Keratinocyte (primary cell): ENCODE data around the gene PCDH9. TPM values are rescaled to one million over a fixed set of nuclear protein-coding genes. Genes with fewer than 3 reads are reported as not detected.

Experiments used
- DNase-seq: peaks from one replicate; pipeline ENCODE4 v3.0.0-alpha.2; 2011; ENCODE audit warnings: low read depth, missing footprints, low spot score
- FAIRE-seq: peaks from 2 replicates; lab custom pipeline; 2011; peaks lifted over from hg19 to GRCh38; lab: Jason Lieb, UNC
- H2AFZ ChIP-seq: 2 replicates; pipeline ENCODE4 v1.6.0; 2012; ENCODE audit warnings: low read length, control low read depth, inconsistent platforms; ENCODE audit not compliant: control insufficient read depth
- H3K27ac ChIP-seq: 2 replicates; pipeline ENCODE4 v1.5.1; 2011; ENCODE audit warnings: low read length; ENCODE audit not compliant: control insufficient read depth, insufficient read depth
- H3K27me3 ChIP-seq: 3 replicates; pipeline ENCODE4 v1.6.0; 2011; ENCODE audit warnings: low read length; ENCODE audit not compliant: control insufficient read depth, insufficient read depth; ENCODE audit errors: extremely low read depth
- H3K36me3 ChIP-seq, 2 experiments: 2 replicates in 1 of 2; 3 replicates in 1 of 2; pipeline ENCODE4 v1.5.1; 2011; ENCODE audit warnings: low read length in 2 of 2, mild to moderate bottlenecking in 1 of 2; ENCODE audit not compliant: control insufficient read depth in 2 of 2, insufficient read depth in 2 of 2; ENCODE audit errors: extremely low read depth in 1 of 2
- H3K4me1 ChIP-seq: 3 replicates; pipeline ENCODE4 v1.5.1; 2011; ENCODE audit warnings: low read length; ENCODE audit not compliant: control insufficient read depth, insufficient read depth; ENCODE audit errors: extremely low read depth
- H3K4me2 ChIP-seq: 3 replicates; pipeline ENCODE4 v1.6.0; 2011; ENCODE audit warnings: low read depth, low read length; ENCODE audit not compliant: control insufficient read depth, insufficient read depth; ENCODE audit errors: extremely low read depth
- H3K4me3 ChIP-seq, 3 experiments: fragments of 200-600 bp in 1 of 3; sonication (generic) in 1 of 3; 2 replicates in 2 of 3; 3 replicates in 1 of 3; pipeline ENCODE4 v1.5.1; 2011 to 2016; ENCODE audit warnings: low read length in 3 of 3, mild to moderate bottlenecking in 3 of 3, control low read depth in 2 of 3, inconsistent platforms in 1 of 3, low read depth in 1 of 3, mixed read lengths in 1 of 3, mixed run types in 1 of 3, moderate library complexity in 1 of 3; ENCODE audit not compliant: control insufficient read depth in 2 of 3, insufficient read depth in 2 of 3; ENCODE audit errors: extremely low read depth in 1 of 3
- H3K79me2 ChIP-seq: 2 replicates; pipeline ENCODE4 v1.6.0; 2012; ENCODE audit warnings: low read length; ENCODE audit not compliant: control insufficient read depth, insufficient read depth
- H3K9ac ChIP-seq: 3 replicates; pipeline ENCODE4 v1.6.0; 2011; ENCODE audit warnings: low read length; ENCODE audit not compliant: control insufficient read depth, insufficient read depth; ENCODE audit errors: extremely low read depth
- H3K9me1 ChIP-seq: 3 replicates; pipeline ENCODE4 v1.6.0; 2011; ENCODE audit warnings: low read length; ENCODE audit not compliant: control insufficient read depth, insufficient read depth; ENCODE audit errors: extremely low read depth
- H3K9me3 ChIP-seq: 2 replicates; pipeline ENCODE4 v1.5.1; 2012; ENCODE audit warnings: low read depth, low read length; ENCODE audit not compliant: control insufficient read depth
- H4K20me1 ChIP-seq: 3 replicates; pipeline ENCODE4 v1.6.0; 2011; ENCODE audit warnings: low read length; ENCODE audit not compliant: control insufficient read depth, insufficient read depth; ENCODE audit errors: extremely low read depth
- CTCF ChIP-seq, 3 experiments: IDR thresholded peaks in 1 of 3; conservative IDR thresholded peaks in 1 of 3; optimal IDR thresholded peaks in 1 of 3; 2 replicates in 2 of 3; 3 replicates in 1 of 3; pipeline versions ENCODE3 to v1.5.1; 2011; ENCODE audit warnings: low read length in 3 of 3, mild to moderate bottlenecking in 3 of 3, moderate library complexity in 2 of 3, control low read depth in 1 of 3, inconsistent platforms in 1 of 3; ENCODE audit not compliant: insufficient read depth in 2 of 3; ENCODE audit errors: extremely low read depth in 1 of 3
- EZH2 ChIP-seq: IDR thresholded peaks from one replicate; pipeline ENCODE4 v1.6.1; 2012; ENCODE audit warnings: inconsistent platforms, mild to moderate bottlenecking, low read length, moderate library complexity
- dilution Hi-C: fragments of 300-500 bp; cut with MboI; formaldehyde crosslinking; loops from one replicate; pipeline ENCODE4 v1.7.0; 2020; ENCODE audit warnings: low sequenced_read_pairs; ENCODE audit not compliant: extremely low pct_ligation_motif_present
- polyA plus RNA-seq, 5 experiments: library from polyadenylated mRNA; depleted of rRNA in 3 of 5; stranded (reverse) in 3 of 5; stranded (forward) in 1 of 5; unstranded in 1 of 5; fragments of >200 nt; gene quantifications; 1 replicate in 1 of 5; 2 replicates in 3 of 5; 3 replicates in 1 of 5; pipeline versions ENCODE4 v1.2.1 to v1.2.3, GENCODE V29; 2011 to 2012; ENCODE audit warnings: missing spikeins in 2 of 5, low read depth in 1 of 5, low replicate concordance in 1 of 5

PCDH9 gene
- polyA plus RNA-seq, 1 donor (not counting 4 experiments of a cell fraction or from before 2014, with no cell fraction given), result 0.21 TPM

GRCh38 chr13:66407128-66407527 lies 823.0 kb downstream of the PCDH9 start:
- Histone ChIP-seq H3K27ac (no peak overlapping the region), H4K20me1 (no peaks in the 10 kb centered on the region), H3K27me3 (no peaks in the 10 kb centered on the region), H3K9me3 (no peaks in the 10 kb centered on the region), H3K4me1 (peaks cover 6% of the 10 kb centered on the region), H3K4me2 (no peak overlapping the region), H3K9me1 (no peaks in the 10 kb centered on the region), H3K36me3 (no peaks in the 10 kb centered on the region), H3K4me3 (no peak overlapping the region), H2AFZ (no peak overlapping the region), H3K79me2 (no peaks in the 10 kb centered on the region), H3K9ac (no peak overlapping the region)
- no peak for DNase-seq
- no peak for TF ChIP-seq EZH2
- no peak for TF ChIP-seq CTCF (optimal IDR thresholded peaks at IDR 0.05 in 1 of 3, IDR thresholded peaks at IDR 0.05 in 1 of 3, conservative IDR thresholded peaks at IDR 0.05 in 1 of 3; ENCODE audit: extremely low read depth in 1 of 3, insufficient read depth in 2 of 3, low read length in 3 of 3)
- no peak for FAIRE-seq
- dilution Hi-C loops, result no loop called here

- H3K4me1 ChIP-seq, result peaks cover 6% of the 10 kb centered on the region
- H3K27ac ChIP-seq, result no peak overlapping the region
- H3K9me3 ChIP-seq, result no peaks in the 10 kb centered on the region
- H3K27me3 ChIP-seq, result no peaks in the 10 kb centered on the region
- H3K9me1 ChIP-seq, result no peaks in the 10 kb centered on the region
- dilution Hi-C loops, result no loop called here
- peak overlapping the region; percentile 4 for H3K4me2 ChIP-seq
- H3K9ac ChIP-seq, result no peak overlapping the region
- H2AFZ ChIP-seq, result peak overlapping the region; percentile 4
- H3K4me3 ChIP-seq, result peak overlapping the region in 1 of 3 experiments; percentile 8
- H4K20me1 ChIP-seq, result no peaks in the 10 kb centered on the region
- DNase-seq, result peak; percentile 4
- FAIRE-seq, result peak; percentile 95
- no peaks in the 10 kb centered on the region for H3K36me3 ChIP-seq
- H3K79me2 ChIP-seq, result no peaks in the 10 kb centered on the region
- TF ChIP-seq CTCF (optimal IDR thresholded peaks at IDR 0.05 in 1 of 3, IDR thresholded peaks at IDR 0.05 in 1 of 3, conservative IDR thresholded peaks at IDR 0.05 in 1 of 3; ENCODE audit: extremely low read depth in 1 of 3, insufficient read depth in 2 of 3, low read length in 3 of 3) (no peak), EZH2 (no peak)
Observed at GRCh38 chr13:66405908-66406802, 824.0 kb downstream of the PCDH9 start.
